Nephron (organoid): ENCODE data around the gene DOK7.

ENCODE experiments used
- H3K27ac Mint-ChIP-seq, 3 experiments: 2 replicates each; pipeline ENCODE4 v1.8.0; 2020; ENCODE audit warnings: mixed read lengths in 3 of 3, mild to moderate bottlenecking in 2 of 3, moderate library complexity in 1 of 3
- H3K27me3 Mint-ChIP-seq: 2 replicates; pipeline ENCODE4 v1.8.0; 2021; ENCODE audit warnings: low read depth, mild to moderate bottlenecking, moderate library complexity, mixed read lengths
- H3K36me3 Mint-ChIP-seq: 2 replicates; pipeline ENCODE4 v1.8.0; 2020; ENCODE audit warnings: low read depth, mixed read lengths
- H3K4me1 Mint-ChIP-seq: 2 replicates; pipeline ENCODE4 v1.8.0; 2020; ENCODE audit warnings: mixed read lengths
- H3K4me3 Mint-ChIP-seq, 3 experiments: 2 replicates each; pipeline ENCODE4 v1.8.0; 2020; ENCODE audit warnings: mild to moderate bottlenecking in 3 of 3, mixed read lengths in 3 of 3, moderate library complexity in 2 of 3
- H3K9me3 Mint-ChIP-seq: 2 replicates; pipeline ENCODE4 v1.8.0; 2020; ENCODE audit warnings: mixed read lengths
- TF ChIP-seq, protein P1 (sequence below), 3 experiments: fragments of 200-600 bp; sonication (generic); IDR thresholded peaks; one replicate each; pipeline ENCODE4 v1.5.0; 2021; ENCODE audit warnings: antibody characterized with exemption in 3 of 3; ENCODE audit not compliant: unreplicated experiment in 3 of 3

Gene DOK7

GRCh38 chr4:3498901-3499510 lies 35.9 kb downstream of the DOK7 start:
- H3K27me3 Mint-ChIP-seq, result peaks cover 5% of the 10 kb centered on the region
- H3K4me3 Mint-ChIP-seq, result no peak overlapping the region
- no peak overlapping the region for H3K27ac Mint-ChIP-seq

GRCh38 chr4:3499710-3500109 lies 36.6 kb downstream of the DOK7 start:
- TF ChIP-seq, protein P1, sequence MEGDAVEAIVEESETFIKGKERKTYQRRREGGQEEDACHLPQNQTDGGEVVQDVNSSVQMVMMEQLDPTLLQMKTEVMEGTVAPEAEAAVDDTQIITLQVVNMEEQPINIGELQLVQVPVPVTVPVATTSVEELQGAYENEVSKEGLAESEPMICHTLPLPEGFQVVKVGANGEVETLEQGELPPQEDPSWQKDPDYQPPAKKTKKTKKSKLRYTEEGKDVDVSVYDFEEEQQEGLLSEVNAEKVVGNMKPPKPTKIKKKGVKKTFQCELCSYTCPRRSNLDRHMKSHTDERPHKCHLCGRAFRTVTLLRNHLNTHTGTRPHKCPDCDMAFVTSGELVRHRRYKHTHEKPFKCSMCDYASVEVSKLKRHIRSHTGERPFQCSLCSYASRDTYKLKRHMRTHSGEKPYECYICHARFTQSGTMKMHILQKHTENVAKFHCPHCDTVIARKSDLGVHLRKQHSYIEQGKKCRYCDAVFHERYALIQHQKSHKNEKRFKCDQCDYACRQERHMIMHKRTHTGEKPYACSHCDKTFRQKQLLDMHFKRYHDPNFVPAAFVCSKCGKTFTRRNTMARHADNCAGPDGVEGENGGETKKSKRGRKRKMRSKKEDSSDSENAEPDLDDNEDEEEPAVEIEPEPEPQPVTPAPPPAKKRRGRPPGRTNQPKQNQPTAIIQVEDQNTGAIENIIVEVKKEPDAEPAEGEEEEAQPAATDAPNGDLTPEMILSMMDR (IDR thresholded peaks at IDR 0.05; ENCODE audit: unreplicated experiment in 3 of 3), result no peak
- no peak overlapping the region for H3K4me3 Mint-ChIP-seq
- H3K36me3 Mint-ChIP-seq, result peaks cover 8% of the 10 kb centered on the region
- no peaks in the 10 kb centered on the region for H3K9me3 Mint-ChIP-seq
- no peaks in the 10 kb centered on the region for H3K4me1 Mint-ChIP-seq
- no peaks in the 10 kb centered on the region for H3K27me3 Mint-ChIP-seq
- H3K27ac Mint-ChIP-seq, result no peak overlapping the region

More at GRCh38 chr4:3498901-3499510, 35.9 kb downstream of the DOK7 start:
- Mint-ChIP-seq H3K9me3 (no peaks in the 10 kb centered on the region), H3K4me1 (no peaks in the 10 kb centered on the region), H3K36me3 (peaks cover 7% of the 10 kb centered on the region)
- TF ChIP-seq, protein P1 (IDR thresholded peaks at IDR 0.05; ENCODE audit: unreplicated experiment in 3 of 3), result no peak

DNA sequence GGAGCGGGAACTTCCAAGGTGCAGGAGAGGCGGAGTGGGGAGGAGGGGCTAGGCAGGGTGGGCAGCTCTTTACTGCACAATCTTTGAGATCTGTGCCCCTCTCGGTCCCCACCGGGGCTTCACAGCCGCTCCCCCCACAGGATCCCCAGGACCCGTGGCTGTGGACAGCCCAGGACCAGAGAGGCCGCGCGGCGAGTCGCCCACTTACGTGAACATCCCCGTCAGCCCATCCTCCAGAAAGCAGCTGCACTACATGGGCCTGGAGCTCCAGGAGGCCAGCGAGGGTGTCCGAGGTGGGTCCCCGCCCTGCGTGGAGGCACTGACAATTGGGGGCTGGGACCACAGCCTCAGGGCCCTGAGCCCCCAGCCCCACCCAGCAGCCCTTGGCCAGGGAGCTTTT lies 37.0 kb downstream of the DOK7 start:
- no peak overlapping the region for H3K27ac Mint-ChIP-seq
- H3K27me3 Mint-ChIP-seq, result no peaks in the 10 kb centered on the region
- H3K36me3 Mint-ChIP-seq, result peaks cover 11% of the 10 kb centered on the region
- H3K4me1 Mint-ChIP-seq, result no peaks in the 10 kb centered on the region
- TF ChIP-seq, protein P1 (IDR thresholded peaks at IDR 0.05; ENCODE audit: unreplicated experiment in 3 of 3), result no peak
- H3K4me3 Mint-ChIP-seq, result no peak overlapping the region
- H3K9me3 Mint-ChIP-seq, result no peaks in the 10 kb centered on the region

DNA sequence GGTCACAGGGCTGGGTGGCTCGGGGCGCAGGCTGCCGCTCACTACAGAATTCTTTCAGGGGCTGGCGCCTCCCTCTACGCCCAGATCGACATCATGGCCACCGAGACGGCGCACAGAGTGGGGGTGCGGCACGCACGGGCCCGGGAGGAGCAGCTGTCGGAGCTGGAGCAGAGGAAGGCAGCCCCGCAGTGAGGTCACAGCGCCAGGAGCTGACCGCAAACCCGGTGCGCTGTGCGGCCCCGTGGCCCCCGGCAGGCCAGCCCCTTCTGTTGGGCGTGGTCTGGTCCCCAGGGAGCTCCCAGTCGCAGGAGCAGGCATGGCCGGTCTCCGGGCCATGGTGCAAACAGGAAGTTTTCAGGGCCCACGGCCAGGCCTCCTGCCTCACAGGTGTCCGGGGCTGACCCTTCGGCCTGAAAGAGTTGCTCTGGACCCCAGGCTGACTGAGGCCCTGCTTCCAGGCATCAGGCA lies 37.6 kb downstream of the DOK7 start:
- Mint-ChIP-seq H3K27ac (no peak overlapping the region), H3K4me1 (no peaks in the 10 kb centered on the region), H3K9me3 (no peaks in the 10 kb centered on the region), H3K36me3 (peaks cover 14% of the 10 kb centered on the region), H3K27me3 (no peaks in the 10 kb centered on the region), H3K4me3 (no peak overlapping the region)
- TF ChIP-seq, protein P1 (IDR thresholded peaks at IDR 0.05; ENCODE audit: unreplicated experiment in 3 of 3), result no peak

GRCh38 chr4:3501126-3501824 lies 38.2 kb downstream of the DOK7 start:
- H3K4me3 Mint-ChIP-seq, result no peak overlapping the region
- H3K27ac Mint-ChIP-seq, result no peak overlapping the region
- TF ChIP-seq, protein P1 (IDR thresholded peaks at IDR 0.05; ENCODE audit: unreplicated experiment in 3 of 3), result no peak
- H3K4me1 Mint-ChIP-seq, result no peaks in the 10 kb centered on the region
- H3K9me3 Mint-ChIP-seq, result no peaks in the 10 kb centered on the region
- H3K27me3 Mint-ChIP-seq, result no peaks in the 10 kb centered on the region
- H3K36me3 Mint-ChIP-seq, result peaks cover 14% of the 10 kb centered on the region
